GDM1 (cell line): Measurements from ENCODE around the gene RHOB.
A peak's percentile ranks its signal among the peaks of the same experiment; 100 is the strongest.

Experiments used
- DNase-seq: peaks from one replicate; lab custom pipeline; 2025; lab: John Stamatoyannopoulos, UW

Gene RHOB

GRCh38 chr2:20438334-20439192 lies 8.3 kb upstream of the RHOB start:
- DNase-seq, result no peak

DNA sequence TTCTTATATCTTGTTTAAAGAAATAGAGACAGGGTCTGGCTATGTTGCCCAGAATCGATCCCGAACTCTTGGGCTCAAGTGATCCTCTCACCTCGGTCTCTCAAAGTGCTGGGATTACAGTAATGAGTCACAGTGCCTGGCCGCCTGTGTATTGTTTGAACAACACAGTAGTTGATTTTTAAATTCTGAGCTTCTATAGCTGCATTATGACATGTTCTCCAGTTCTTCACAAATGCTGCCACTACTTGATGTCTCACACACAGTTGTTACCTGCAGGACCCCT lies 7.7 kb upstream of the RHOB start:
- no peak for DNase-seq

- peak; percentile 16 for DNase-seq
These were observed 7.4 kb upstream of the RHOB start for GRCh38 chr2:20439503-20439902.

DNA sequence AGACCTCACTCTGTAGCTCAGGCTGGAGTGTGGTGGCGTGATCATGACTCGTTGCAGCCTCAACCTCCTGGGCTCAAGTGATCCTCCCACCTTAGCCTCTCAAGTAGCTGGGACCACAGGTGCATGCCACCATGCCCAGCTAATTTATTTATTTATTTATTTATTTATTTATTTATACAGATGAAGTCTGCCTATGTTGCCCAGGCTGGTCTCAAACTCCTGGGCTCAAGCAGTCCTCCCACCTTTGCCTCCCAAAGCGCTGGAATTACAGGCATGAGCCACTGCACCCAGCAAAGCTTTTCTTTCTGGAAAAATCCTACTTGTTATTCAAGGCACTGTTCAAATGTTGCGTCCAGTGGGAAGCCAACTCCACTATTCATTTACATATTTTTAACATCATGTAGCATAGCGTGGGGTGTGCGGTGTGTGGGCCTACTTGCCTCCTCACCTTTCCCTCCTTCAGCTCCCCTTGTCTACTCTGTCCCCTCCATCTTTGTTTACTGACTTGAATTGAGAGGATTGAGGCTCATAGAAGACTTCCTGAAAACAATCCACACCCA lies 6.8 kb upstream of the RHOB start:
- no peak for DNase-seq

GRCh38 chr2:20443276-20443920 lies 3.5 kb upstream of the RHOB start:
- DNase-seq, result no peak

- no peak for DNase-seq
These were observed 2.5 kb upstream of the RHOB start for GRCh38 chr2:20444101-20444992.

GRCh38 chr2:20444993-20445910 lies 1.6 kb upstream of the RHOB start:
- DNase-seq, result no peak

GRCh38 chr2:20446255-20446916 lies 488 bp upstream of the RHOB start:
- no peak for DNase-seq

DNA sequence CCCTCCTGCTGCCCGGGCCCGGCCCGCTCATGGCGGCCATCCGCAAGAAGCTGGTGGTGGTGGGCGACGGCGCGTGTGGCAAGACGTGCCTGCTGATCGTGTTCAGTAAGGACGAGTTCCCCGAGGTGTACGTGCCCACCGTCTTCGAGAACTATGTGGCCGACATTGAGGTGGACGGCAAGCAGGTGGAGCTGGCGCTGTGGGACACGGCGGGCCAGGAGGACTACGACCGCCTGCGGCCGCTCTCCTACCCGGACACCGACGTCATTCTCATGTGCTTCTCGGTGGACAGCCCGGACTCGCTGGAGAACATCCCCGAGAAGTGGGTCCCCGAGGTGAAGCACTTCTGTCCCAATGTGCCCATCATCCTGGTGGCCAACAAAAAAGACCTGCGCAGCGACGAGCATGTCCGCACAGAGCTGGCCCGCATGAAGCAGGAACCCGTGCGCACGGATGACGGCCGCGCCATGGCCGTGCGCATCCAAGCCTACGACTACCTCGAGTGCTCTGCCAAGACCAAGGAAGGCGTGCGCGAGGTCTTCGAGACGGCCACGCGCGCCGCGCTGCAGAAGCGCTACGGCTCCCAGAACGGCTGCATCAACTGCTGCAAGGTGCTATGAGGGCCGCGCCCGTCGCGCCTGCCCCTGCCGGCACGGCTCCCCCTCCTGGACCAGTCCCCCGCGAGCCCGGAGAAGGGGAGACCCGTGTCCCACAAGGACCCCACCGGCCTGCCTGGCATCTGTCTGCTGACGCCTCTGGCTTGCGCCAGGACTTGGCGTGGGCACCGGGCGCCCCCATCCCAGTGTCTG lies 767 bp downstream of the RHOB start:
- DNase-seq, result no peak

- DNase-seq, result no peak
These were observed 1.5 kb downstream of the RHOB start for GRCh38 chr2:20448246-20448976.

GRCh38 chr2:20448977-20449306 lies 2.1 kb downstream of the RHOB start:
- DNase-seq, result no peak

- DNase-seq, result no peak
These were observed 2.8 kb downstream of the RHOB start for GRCh38 chr2:20449501-20450200.

- DNase-seq, result no peak
These were observed 3.5 kb downstream of the RHOB start for GRCh38 chr2:20450201-20450999.

DNA sequence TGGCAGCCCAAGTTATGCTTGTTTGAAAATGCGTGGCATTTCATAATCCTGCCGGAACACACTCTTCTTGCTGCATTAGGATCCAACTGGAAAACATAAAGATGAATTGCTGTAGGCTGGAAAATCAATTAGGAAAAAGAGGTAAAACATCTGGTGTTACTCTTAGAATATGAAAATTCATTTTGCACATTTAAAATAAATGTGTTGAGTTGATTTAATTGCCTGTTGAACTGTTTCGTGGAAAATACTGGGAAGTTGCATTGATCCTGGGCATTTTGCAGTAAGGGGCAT lies 4.1 kb downstream of the RHOB start:
- no peak for DNase-seq

- DNase-seq, result no peak
These were observed 4.5 kb downstream of the RHOB start for GRCh38 chr2:20451341-20451740.

- DNase-seq, result no peak
These were observed 5.1 kb downstream of the RHOB start for GRCh38 chr2:20451761-20452499.

DNA sequence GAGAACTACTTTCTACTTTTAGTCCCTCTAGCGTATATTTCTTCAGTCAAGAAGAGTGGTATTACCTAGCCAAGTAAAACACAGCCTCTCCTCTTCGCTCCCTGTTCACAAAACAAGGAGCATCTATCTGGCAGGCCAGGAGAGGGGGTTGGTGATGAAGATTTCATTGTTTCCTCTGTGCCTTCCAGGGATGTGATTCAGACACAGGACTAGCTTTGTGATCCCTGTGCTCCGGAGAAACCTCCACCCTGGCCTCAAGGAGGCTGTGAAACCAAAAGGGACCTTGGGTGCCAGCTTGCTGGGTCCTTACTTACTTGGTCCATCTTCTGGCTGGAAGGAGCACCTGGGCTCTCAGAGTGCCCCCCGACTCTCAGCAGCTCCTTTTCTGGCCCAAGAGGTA lies 5.7 kb downstream of the RHOB start:
- no peak for DNase-seq
